K562 (cell line): Measurements from ENCODE around the gene EXOC6. TPM values are rescaled to one million over a fixed set of nuclear protein-coding genes. Genes with fewer than 3 reads are reported as not detected.

Experiments
- ATAC-seq: fragments of 200-7000 bp; cut with Tn5 transposase; 3 replicates; pipeline ENCODE4 v1.9.1; 2020; ENCODE audit warnings: moderate library complexity
- BruUV-seq: library from RNA; stranded (reverse); fragments of 400-500 nt; replicated peaks from 2 replicates; lab custom pipeline; 2021; lab: Mats Ljungman, UMichigan
- CTCF ChIA-PET: fragments of 300-600 bp; formaldehyde crosslinking; extraction: SDS; loops from one replicate; lab custom pipeline; 2021; ENCODE audit warnings: low intra/inter-chr PET ratio; lab: Yijun Ruan, JAX
- POLR2A ChIA-PET: fragments of 300-600, 350-650 bp; sonication (Branson Sonifier 250); formaldehyde crosslinking; extraction: SDS; loops from one replicate; lab custom pipeline; 2021; ENCODE audit warnings: antibody characterized with exemption, inconsistent platforms; lab: Yijun Ruan, JAX
- DNase-seq, 4 experiments: peaks; one replicate each; pipeline versions ENCODE4 v3.0.0 to v3.0.0-alpha.2; 2011 to 2018; ENCODE audit warnings: low spot score in 3 of 4, mixed read lengths in 3 of 4; ENCODE audit errors: extremely low read depth in 1 of 4
- FAIRE-seq: peaks from 2 replicates; lab custom pipeline; 2011; peaks lifted over from hg19 to GRCh38; lab: Jason Lieb, UNC
- H2AFZ ChIP-seq: 2 replicates; pipeline ENCODE4 v1.6.0; 2011; ENCODE audit warnings: low read depth, low read length, control low read depth, inconsistent platforms
- H3K27ac ChIP-seq: fragments of 200-600 bp; 3 replicates; pipeline ENCODE4 v1.8.0; 2011; ENCODE audit warnings: low read depth, mild to moderate bottlenecking, control low read depth, inconsistent platforms, low read length, moderate library complexity, mixed read lengths; ENCODE audit errors: extremely low read depth
- H3K27me3 ChIP-seq, 2 experiments: fragments of 300-600 bp in 1 of 2; 2 replicates in 1 of 2; 3 replicates in 1 of 2; pipeline versions ENCODE4 v1.6.0 to v1.8.0; 2011; ENCODE audit warnings: inconsistent platforms in 2 of 2, low read length in 2 of 2, mild to moderate bottlenecking in 1 of 2, mixed read lengths in 1 of 2, moderate library complexity in 1 of 2; ENCODE audit not compliant: control insufficient read depth in 2 of 2, insufficient read depth in 2 of 2
- H3K36me3 ChIP-seq: fragments of 300-600 bp; 3 replicates; pipeline ENCODE4 v1.8.0; 2011; ENCODE audit warnings: mild to moderate bottlenecking, low read length, inconsistent platforms; ENCODE audit not compliant: control insufficient read depth, insufficient read depth
- H3K4me1 ChIP-seq, 2 experiments: fragments of 200-600 bp in 1 of 2; replicated peaks in 1 of 2; 2 replicates in 1 of 2; 3 replicates in 1 of 2; pipeline versions ENCODE4 v1.5.1 to v1.8.0; 2011; ENCODE audit warnings: inconsistent platforms in 2 of 2, low read length in 2 of 2, mild to moderate bottlenecking in 1 of 2, mixed read lengths in 1 of 2, moderate library complexity in 1 of 2; ENCODE audit not compliant: control insufficient read depth in 2 of 2, insufficient read depth in 2 of 2
- H3K4me2 ChIP-seq: 2 replicates; pipeline ENCODE4 v1.6.1; 2011; ENCODE audit warnings: low read length, control low read depth, inconsistent platforms, mixed read lengths; ENCODE audit not compliant: insufficient read depth
- H3K4me3 ChIP-seq: fragments of 200-600 bp; sonication (generic), shearing (Covaris generic); 2 replicates; pipeline ENCODE4 v1.5.1; 2016; ENCODE audit warnings: control low read depth, inconsistent platforms
- H3K79me2 ChIP-seq: fragments of 200-600 bp; 3 replicates; pipeline ENCODE4 v1.8.0; 2011; ENCODE audit warnings: low read length, inconsistent platforms; ENCODE audit not compliant: control insufficient read depth, insufficient read depth
- H3K9ac ChIP-seq, 2 experiments: 2 replicates each; pipeline versions ENCODE4 v1.6.0 to v1.6.1; 2011; ENCODE audit warnings: low read depth in 2 of 2, low read length in 2 of 2, control low read depth in 1 of 2, inconsistent platforms in 1 of 2, mild to moderate bottlenecking in 1 of 2, mixed read lengths in 1 of 2; ENCODE audit not compliant: insufficient read depth in 1 of 2
- H3K9me1 ChIP-seq: one replicate; pipeline ENCODE4 v1.6.0; 2011; ENCODE audit warnings: inconsistent platforms, mild to moderate bottlenecking, low read length, moderate library complexity; ENCODE audit not compliant: control insufficient read depth, insufficient read depth
- H3K9me3 ChIP-seq: replicated peaks from 2 replicates; pipeline ENCODE4 v1.5.1; 2011; ENCODE audit warnings: low read depth, low read length, inconsistent platforms; ENCODE audit not compliant: control insufficient read depth, insufficient read depth
- H4K20me1 ChIP-seq: replicated peaks from 2 replicates; pipeline ENCODE4 v1.6.1; 2011; ENCODE audit warnings: low read length, inconsistent platforms, mixed read lengths; ENCODE audit not compliant: control insufficient read depth, insufficient read depth
- BMI1 ChIP-seq: fragments of 150-350 bp; IDR thresholded peaks from 2 replicates; pipeline ENCODE4 v1.6.1; 2014; ENCODE audit warnings: low read length
- ETV1 ChIP-seq: fragments of 450-650 bp; conservative IDR thresholded peaks from 2 replicates; pipeline ENCODE4 v1.6.1; 2016; ENCODE audit warnings: missing genetic modification characterization, control low read depth, low read depth, missing compliant biosample characterization
- GABPB1 ChIP-seq: sonication (generic); formaldehyde crosslinking; IDR thresholded peaks from 2 replicates; pipeline ENCODE4 v1.8.0; 2022; ENCODE audit warnings: mild to moderate bottlenecking, missing genetic modification reagents
- GTF2E2 ChIP-seq: fragments of 200-800 bp; sonication (Bioruptor generic); IDR thresholded peaks from 2 replicates; pipeline ENCODE4 v1.6.1; 2016; ENCODE audit warnings: missing genetic modification characterization, missing compliant biosample characterization
- JUN ChIP-seq, 2 experiments: sonication (generic) in 1 of 2; formaldehyde crosslinking in 1 of 2; IDR thresholded peaks; 2 replicates each; pipeline versions ENCODE4 v1.6.1 to v1.8.0; 2012 to 2022; ENCODE audit warnings: borderline replicate concordance in 2 of 2, mild to moderate bottlenecking in 2 of 2, improper control_type of control experiment in 1 of 2, low read depth in 1 of 2, low read length in 1 of 2, missing genetic modification reagents in 1 of 2
- POLR2B ChIP-seq: fragments of 450-650 bp; IDR thresholded peaks from 2 replicates; pipeline ENCODE4 v1.6.1; 2018; ENCODE audit warnings: low read depth; ENCODE audit not compliant: partially characterized antibody
- RFX5 ChIP-seq: IDR thresholded peaks from 2 replicates; pipeline ENCODE4 v1.6.1; 2011; ENCODE audit warnings: low read depth, mild to moderate bottlenecking, improper control_type of control experiment, low read length
- SNRNP70 ChIP-seq: fragments of 200-400 bp; formaldehyde crosslinking; optimal IDR thresholded peaks from 2 replicates; pipeline ENCODE3; 2017; ENCODE audit warnings: low read depth, low read length
- TEAD2 ChIP-seq: fragments of 450-650 bp; IDR thresholded peaks from 2 replicates; pipeline ENCODE4 v1.6.1; 2016; ENCODE audit warnings: missing genetic modification characterization, control low read depth, missing compliant biosample characterization
- TOE1 ChIP-seq, 2 experiments: fragments of 450-650 bp in 1 of 2; sonication (generic) in 1 of 2; formaldehyde crosslinking in 1 of 2; IDR thresholded peaks; 2 replicates each; pipeline versions ENCODE4 v1.7.1 to v1.8.0; 2016 to 2022; ENCODE audit warnings: borderline replicate concordance in 2 of 2, mild to moderate bottlenecking in 2 of 2, antibody characterized with exemption in 1 of 2, inconsistent platforms in 1 of 2, low read depth in 1 of 2, missing genetic modification reagents in 1 of 2, moderate library complexity in 1 of 2
- ZNF407 ChIP-seq: fragments of 450-650 bp; IDR thresholded peaks from 2 replicates; pipeline ENCODE4 v1.6.1; 2016; ENCODE audit warnings: low read depth
- ZNF445 ChIP-seq: fragments of 250-450 bp; sonication (Bioruptor Pico); IDR thresholded peaks from 2 replicates; pipeline ENCODE4 v1.4.0; 2020; ENCODE audit warnings: low read depth, mild to moderate bottlenecking, moderate library complexity
- WGBS: fragments of 100-300 bp; shearing (Covaris generic); methylation state at CpG from one replicate; pipeline ENCODE4 v1.1.6; 2016; ENCODE audit warnings: low coverage, mixed read lengths; ENCODE audit not compliant: insufficient coverage; ENCODE audit errors: missing lambda C conversion rate; 5-methylcytosine and 5-hydroxymethylcytosine counted together
- in situ Hi-C: fragments of 300-500 bp; cut with MboI; formaldehyde crosslinking; loops from 4 replicates; pipeline ENCODE4 v1.15.0; 2018; ENCODE audit warnings: inconsistent platforms, mixed read lengths
- intact Hi-C: fragments of 100-400 bp; cut with micrococcal nuclease; formaldehyde crosslinking; loops from 2 replicates; pipeline ENCODE4 v1.14.2; 2022
- polyA plus RNA-seq, 8 experiments: library from polyadenylated mRNA; depleted of rRNA in 4 of 8; stranded (reverse) in 5 of 8; unstranded in 3 of 8; fragments of >200 nt; fragmentation: Nextera tagmentation in 2 of 8; fragmentation: Illumina TruSeq in 1 of 8; extraction: Ambion mirVana in 2 of 8; extraction: Trizol in 1 of 8; gene quantifications; 2 replicates each; pipeline versions ENCODE4 v1.2.1 to v1.2.3, GENCODE V29; 2011 to 2014; ENCODE audit warnings: inconsistent platforms in 1 of 8, missing spikeins in 1 of 8
- total RNA-seq, 7 experiments: library from RNA; depleted of rRNA in 6 of 7; stranded (reverse); fragments of >200 nt in 6 of 7; fragmentation: Illumina TruSeq in 2 of 7; extraction: Trizol in 2 of 7; gene quantifications; 2 replicates each; pipeline versions ENCODE4 v1.2.1 to v1.2.3, GENCODE V29; 2011 to 2021; ENCODE audit warnings: low replicate concordance in 1 of 7

The EXOC6 gene
- total and polyA plus RNA-seq, 9 of the 15 experiments (the other 6 are each of a cell fraction or from before 2014, with no cell fraction given), result 13.9 to 42.8 (median 24.9) TPM

GRCh38 chr10:93032809-93033137, 184.5 kb downstream of the EXOC6 start:
- no peak overlapping the region for H3K27ac ChIP-seq
- TF ChIP-seq JUN (IDR thresholded peaks at IDR 0.05; ENCODE audit: borderline replicate concordance, low read depth, low read length), result no peak
- no peak for TF ChIP-seq JUN (CRISPR knock-in tag; IDR thresholded peaks at IDR 0.05; ENCODE audit: borderline replicate concordance)
- TF ChIP-seq GABPB1 (CRISPR knock-in tag), result no peak
- no peak for TF ChIP-seq TOE1 (IDR thresholded peaks at IDR 0.05; ENCODE audit: borderline replicate concordance)
- no peak for TF ChIP-seq TOE1 (CRISPR knock-in tag; IDR thresholded peaks at IDR 0.05; ENCODE audit: borderline replicate concordance, low read depth)
- no peak for TF ChIP-seq POLR2B
- TF ChIP-seq ZNF445 (CRISPR knock-in tag), result no peak
- no peak for TF ChIP-seq ZNF407
- TF ChIP-seq TEAD2 (tag), result no peak
- no peak for TF ChIP-seq GTF2E2
- TF ChIP-seq BMI1, result no peak
- TF ChIP-seq SNRNP70, result no peak
- TF ChIP-seq ETV1 (tag), result no peak
- TF ChIP-seq RFX5, result no peak

More at GRCh38 chr10:93032809-93033137, 184.5 kb downstream of the EXOC6 start:
- CTCF ChIA-PET, result no interaction called here
- ATAC-seq (no peak), FAIRE-seq (no peak), DNase-seq (no peak)
- Histone ChIP-seq H3K9ac (no peak overlapping the region), H3K9me3 (no peaks in the 10 kb centered on the region), H3K4me3 (no peak overlapping the region), H3K36me3 (peaks cover 2% of the 10 kb centered on the region; the same call in 1 of the 3 replicates), H3K9me1 (no peaks in the 10 kb centered on the region), H2AFZ (no peak overlapping the region), H3K79me2 (no peaks in the 10 kb centered on the region), H3K4me1 (no peaks in the 10 kb centered on the region; a peak in 2 of 5 replicates), H3K4me2 (no peak overlapping the region), H3K27me3 (no peaks in the 10 kb centered on the region), H4K20me1 (no peaks in the 10 kb centered on the region)
- POLR2A ChIA-PET, result no interaction called here
- intact Hi-C loops (no loop called here), in situ Hi-C loops (no loop called here)
- BruUV-seq, result no TSS peak
- 90% methylated on average over 1 of the region's 1 CpG for WGBS
